Inferior parietal cortex (tissue), 1 donor: ENCODE results near the gene SPTAN1.
"Not testable (repeated sequence)": the region's sequence is repeated elsewhere in the genome, so short reads cannot be mapped to it uniquely, and the experiment has no call there.

Experiments used
- DNase-seq: peaks from one replicate; pipeline ENCODE4 v3.0.0-alpha.2; 2016; ENCODE audit errors: extremely low spot score

The SPTAN1 gene

GRCh38 chr9:128552153-128552743, at the start of gene SPTAN1:
SPTAN1 (plus strand) TSS chr9:128552587; CDS start chr9:128566741, 14,154 bp downstream.
- DNase-seq, result peak; percentile 91

GRCh38 chr9:128503415-128503825, 49.0 kb upstream of the SPTAN1 start:
- not testable (repeated sequence) for DNase-seq

- no peak for DNase-seq
These were observed 48.5 kb upstream of the SPTAN1 start for GRCh38 chr9:128503870-128504269.

DNA sequence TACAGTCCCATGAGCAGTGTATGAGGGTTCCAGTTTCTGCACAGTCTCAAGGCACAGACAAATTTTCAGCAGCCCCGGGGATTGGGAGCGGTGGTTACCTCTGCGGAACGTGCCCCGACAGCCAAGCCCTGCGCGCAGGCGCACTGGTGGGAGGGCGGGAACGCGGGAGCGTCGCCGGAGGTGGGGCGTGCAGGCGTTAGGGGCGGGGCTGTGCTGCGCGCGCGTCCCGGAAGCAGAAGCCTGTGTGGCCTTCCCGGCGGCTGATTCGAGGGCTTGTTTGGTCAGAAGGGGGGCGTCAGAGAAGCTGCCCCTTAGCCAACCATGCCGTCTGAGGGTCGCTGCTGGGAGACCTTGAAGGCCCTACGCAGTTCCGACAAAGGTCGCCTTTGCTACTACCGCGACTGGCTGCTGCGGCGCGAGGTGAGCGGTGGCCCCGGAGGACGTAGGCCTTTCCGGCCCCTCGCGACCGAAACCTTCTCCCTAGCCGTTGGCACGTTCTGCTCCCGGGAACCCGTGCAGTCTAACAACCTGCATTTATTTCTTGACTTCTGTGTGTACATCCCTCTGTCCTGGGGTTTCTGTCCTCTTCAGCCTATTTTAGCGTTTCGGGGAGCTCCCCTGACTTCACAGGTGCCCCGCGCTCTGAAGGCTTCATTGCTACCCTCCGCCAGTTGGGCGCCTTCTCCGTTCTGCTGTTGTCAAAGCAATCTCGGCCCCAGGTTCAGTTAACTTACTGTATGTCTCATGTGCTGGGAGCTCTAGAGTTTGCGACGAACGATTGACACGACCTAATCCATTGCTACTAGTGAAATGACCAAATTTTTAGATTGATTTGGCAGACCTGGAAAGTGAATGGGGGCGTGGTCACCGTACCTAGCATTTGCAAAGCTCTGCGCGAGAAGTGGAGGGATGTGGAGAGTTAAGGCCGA, 47.6 kb upstream of the SPTAN1 start, which contains the start of gene GLE1:
Gene GLE1 (plus strand): TSS at position 235 of the 929 bp plus-strand sequence. CDS start 87 bp downstream, at position 322.
- peak; percentile 96 for DNase-seq

- no peak for DNase-seq
These were observed 47.0 kb upstream of the SPTAN1 start for GRCh38 chr9:128505414-128505765.

- not testable (repeated sequence) for DNase-seq
These were observed 46.5 kb upstream of the SPTAN1 start for GRCh38 chr9:128505906-128506305.

DNA sequence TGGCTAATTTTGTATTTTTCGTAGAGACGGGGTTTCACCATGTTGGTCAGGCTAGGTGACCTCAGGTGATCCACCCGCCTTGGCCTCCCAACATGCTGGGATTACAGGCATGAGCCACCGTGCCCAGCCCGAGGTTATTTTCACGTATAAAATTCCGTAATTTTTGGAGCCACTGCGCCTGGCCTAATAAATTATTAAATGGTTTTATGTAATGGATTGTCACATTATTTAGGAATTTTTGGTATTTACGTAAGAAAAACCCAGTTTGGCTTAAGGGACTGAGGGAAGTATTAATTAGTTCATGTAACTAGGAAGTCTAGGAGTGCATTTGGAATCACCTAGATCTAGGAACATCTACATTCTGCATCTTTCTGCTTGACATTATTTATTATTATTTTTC, 39.6 kb upstream of the SPTAN1 start:
- DNase-seq, result no peak

DNA sequence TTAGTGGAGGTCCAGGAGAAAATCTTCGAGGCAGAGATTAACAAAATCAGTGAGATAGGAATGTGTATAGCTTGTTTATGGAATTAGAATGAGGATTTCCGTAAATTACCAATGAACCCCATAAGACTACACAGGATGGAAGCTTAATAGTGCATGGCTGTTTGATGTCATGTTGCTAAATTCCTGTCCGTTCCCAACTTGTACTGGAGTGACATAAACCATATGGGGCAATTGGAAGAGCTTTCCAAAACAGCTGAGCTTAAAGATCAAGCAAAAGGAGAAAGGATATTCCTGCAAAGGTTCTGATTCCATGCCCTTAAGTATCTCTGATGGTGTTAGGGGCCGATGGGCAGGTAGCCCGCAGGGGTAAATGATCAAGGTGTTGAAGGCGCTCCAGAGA, 30.4 kb upstream of the SPTAN1 start:
- no peak for DNase-seq

DNA sequence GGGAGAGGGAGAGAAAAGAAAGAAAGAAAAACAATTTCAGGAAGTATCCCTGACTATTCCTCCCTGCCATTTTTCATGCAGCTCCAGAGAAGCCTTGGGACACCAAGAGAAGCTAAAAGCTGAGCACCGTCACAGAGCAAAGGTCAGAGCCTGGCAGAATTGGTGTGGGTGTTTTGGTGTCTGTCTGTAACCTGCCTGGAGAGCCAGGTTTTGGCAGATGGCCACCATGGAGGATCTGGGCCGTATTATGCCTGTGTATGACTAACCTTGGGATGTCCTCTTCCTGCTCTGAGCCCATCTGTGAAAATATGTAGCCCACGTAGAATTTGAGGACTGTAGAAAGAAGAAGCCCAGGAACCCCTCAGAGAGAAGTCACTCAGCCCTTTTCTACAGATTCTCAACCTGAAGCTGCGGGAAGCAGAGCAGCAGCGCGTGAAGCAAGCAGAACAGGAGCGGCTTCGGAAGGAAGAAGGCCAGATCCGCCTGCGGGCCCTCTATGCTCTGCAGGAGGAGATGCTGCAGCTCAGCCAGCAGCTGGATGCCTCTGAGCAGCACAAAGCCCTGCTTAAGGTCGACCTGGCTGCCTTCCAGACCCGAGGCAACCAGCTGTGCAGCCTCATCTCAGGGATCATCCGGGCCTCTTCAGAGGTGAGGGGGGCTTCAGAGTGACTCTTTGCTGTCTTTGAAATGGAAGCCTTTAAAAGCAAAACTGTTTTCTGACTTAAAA, 29.0 kb upstream of the SPTAN1 start:
- DNase-seq, result no peak

- DNase-seq, result no peak
These were observed 25.7 kb upstream of the SPTAN1 start for GRCh38 chr9:128526720-128527119.

- DNase-seq, result no peak
These were observed 23.8 kb upstream of the SPTAN1 start for GRCh38 chr9:128528445-128529160.

GRCh38 chr9:128529191-128529590, 23.2 kb upstream of the SPTAN1 start:
- DNase-seq, result no peak

DNA sequence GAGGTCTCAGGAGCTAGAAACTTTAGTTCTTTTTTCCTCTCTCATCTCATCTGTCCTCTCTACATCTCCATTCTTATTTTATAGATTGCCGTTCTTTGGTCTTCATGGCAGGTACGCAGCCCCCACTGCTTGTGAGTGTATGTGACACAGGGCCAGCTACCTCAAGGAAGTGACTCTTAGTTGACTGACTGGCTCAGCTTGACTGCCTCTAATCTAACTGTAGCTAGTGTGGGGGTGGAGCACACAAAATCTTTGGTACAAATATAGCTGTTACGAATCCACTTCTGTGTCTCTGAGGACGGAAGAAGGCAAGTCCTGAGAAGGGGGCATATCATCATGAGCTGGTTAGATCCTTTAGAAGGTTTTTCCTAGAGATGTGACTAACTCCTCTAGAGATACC, 19.8 kb upstream of the SPTAN1 start:
- no peak for DNase-seq

GRCh38 chr9:128540634-128541360, 11.6 kb upstream of the SPTAN1 start:
- DNase-seq, result no peak

DNA sequence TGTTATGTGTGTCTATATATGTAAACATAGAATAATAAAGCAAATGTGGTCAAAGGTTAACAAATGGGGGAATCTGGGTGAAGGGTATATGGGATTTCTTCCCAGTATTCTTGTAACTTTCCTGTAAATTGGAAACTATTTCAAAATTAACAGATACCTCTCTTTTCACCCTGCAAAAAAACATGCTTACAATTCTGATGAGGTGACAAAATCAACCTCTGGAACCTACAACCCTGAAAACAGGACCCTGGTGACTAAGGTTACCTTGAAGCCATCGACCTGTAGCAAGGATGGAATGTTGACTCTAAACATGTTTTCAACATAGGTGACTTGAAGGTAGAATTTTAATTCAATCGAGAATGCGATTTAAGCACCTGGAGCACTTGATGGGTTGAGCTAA, 5.9 kb upstream of the SPTAN1 start:
- DNase-seq, result no peak

DNA sequence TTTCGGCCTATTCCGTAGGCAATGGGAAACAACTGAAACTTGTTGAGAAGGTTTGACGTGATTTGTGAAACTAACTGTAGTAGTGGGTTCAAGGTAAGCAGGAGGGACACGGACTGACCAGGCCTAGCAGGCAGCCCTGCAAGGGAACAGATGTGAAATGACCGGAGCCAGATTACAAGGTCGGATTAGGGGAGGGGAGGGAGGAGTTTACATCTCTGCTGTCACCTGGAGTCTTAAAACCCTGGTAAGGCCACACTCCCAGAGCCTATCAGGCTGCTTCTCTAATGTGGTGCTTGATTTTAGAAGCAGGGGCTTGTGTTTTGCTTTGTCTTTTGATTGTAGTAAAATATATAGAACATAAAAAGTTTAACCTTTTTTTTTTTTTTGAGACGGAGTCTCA, 3.5 kb upstream of the SPTAN1 start:
- DNase-seq, result no peak

DNA sequence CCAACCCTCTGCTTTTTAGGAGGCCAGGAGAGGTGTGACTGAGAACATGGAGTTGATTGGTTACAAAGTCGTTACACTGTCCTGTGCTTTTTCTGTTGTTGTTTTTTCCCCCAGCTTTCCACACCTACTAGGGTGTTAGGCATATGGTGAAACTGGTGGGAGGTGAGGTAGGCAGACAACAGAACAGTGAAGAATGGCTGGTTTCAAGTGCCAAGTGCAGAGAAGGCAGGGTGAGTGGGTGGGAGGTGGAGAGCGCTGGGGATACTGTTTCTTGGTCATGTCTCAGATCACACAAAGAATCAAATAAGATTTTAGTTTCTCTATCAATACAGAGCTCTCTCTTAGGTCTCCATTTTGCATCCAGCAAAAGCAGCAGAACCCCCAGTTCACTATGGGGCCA, 2.2 kb upstream of the SPTAN1 start:
- DNase-seq, result peak; percentile 61

DNA sequence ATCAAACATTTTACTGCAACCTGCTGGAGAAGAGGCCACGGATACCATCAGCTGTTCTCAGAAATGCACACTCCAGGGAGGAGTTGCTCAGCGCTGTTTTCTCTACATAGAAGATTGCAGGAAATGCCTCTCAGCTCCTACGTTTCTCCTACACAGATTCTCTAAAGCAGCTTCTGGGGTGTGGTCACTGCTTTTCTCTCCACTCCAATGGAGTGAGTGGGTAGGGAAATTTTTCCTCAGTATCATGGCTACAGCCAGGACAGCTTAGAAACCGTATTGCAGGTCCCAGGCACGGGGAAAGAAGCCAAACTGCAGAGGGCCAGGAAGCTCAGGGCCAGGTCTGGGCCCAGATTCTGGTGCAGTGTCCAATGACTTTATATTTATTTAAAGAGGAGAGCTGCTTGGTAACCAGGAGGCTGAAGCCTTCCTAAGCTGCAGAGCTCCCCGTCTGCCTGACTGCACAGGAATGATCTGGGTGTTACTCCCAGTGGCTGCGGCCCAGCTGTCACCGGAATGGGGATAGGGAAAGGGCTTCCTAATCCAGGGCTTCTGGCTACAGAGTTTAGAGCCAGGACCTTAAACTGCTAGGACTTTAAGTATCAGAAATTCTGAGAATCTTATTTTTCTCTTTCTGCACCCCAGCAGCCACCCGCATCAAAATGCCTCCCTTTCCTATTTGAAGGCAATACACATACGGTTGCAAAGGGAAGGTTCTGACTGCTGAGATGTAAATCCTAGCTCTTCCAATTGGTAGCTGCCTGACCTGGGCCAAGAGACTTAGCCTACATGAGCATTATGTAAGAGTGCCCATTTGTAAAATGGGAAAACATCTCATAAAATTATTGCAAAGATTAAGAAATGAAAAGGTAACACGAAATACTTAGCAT, 1.4 kb upstream of the SPTAN1 start:
- DNase-seq, result peak; percentile 58

DNA sequence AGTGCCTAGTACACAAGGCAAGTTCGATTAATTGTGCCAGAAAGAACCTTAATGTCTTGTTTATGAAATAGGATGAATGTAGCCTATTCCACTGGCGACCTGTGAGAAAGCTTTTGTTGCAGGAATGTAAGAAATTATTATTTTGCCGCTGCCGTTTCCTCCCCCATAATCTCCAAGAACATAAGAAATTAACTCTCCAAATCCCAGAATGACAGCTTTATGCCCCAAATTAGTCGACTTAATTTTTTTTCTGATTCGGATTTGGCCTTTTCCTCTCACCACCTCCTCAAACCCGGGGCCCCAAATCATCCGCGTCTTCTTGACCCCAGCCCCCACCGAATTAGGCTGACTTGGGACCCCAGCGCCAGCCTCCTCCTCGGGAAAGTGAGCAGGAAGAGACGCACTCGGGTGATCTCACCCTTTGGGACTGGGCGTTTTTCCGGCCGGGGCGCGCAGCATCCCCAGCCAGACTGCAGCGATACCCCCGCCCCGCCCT, 682 bp upstream of the SPTAN1 start:
- peak; percentile 39 for DNase-seq
